NCI-H2196 (cell line): ENCODE measurements around the gene TXNDC2.
"Not testable (repeated sequence)": the region's sequence is repeated elsewhere in the genome, so short reads cannot be mapped to it uniquely, and the experiment has no call there.

Experiments used
- DNase-seq: peaks from one replicate; lab custom pipeline; 2025; ENCODE audit not compliant: unreplicated experiment; lab: John Stamatoyannopoulos, UW

The TXNDC2 gene

DNA sequence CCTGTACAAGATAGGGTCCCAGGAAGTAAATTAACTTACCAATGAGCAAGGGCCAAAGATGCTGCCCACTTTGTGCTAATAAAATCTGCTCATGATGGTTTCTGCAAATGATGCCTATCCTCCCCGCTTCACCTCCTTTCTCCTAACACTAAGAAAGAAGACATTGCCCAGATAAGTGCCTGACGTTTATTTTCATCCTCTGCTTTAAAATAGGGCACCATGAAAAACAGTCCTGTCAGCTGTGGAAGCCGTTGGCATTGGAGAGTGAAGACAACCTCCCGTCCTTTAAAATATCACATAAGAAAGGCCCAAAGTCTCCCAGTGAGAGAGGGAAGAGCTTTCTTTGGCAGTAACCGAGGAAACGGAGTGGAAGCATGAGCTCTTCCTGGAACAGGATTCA lies 1.7 kb upstream of the TXNDC2 start:
- DNase-seq = no peak

- DNase-seq = no peak
These were observed 1.1 kb upstream of the TXNDC2 start for GRCh38 chr18:9884532-9885140.

GRCh38 chr18:9886005-9886348 lies 204 bp downstream of the TXNDC2 start:
- no peak for DNase-seq

DNA sequence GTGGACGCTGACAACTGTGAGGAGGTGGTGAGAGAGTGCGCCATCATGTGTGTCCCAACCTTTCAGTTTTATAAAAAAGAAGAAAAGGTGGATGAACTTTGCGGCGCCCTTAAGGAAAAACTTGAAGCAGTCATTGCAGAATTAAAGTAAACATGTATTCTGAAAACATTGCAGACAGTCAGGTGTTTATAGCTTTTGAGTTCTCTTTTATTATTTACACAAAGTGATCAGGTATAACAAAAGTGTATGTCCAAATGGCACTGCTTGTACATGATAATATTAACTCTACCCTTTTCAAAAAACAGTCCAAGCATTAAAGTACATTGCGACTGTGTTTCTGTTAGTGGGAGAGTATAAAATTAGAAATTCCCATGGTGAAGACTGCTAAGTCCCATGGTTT lies 2.2 kb downstream of the TXNDC2 start:
- DNase-seq = no peak

DNA sequence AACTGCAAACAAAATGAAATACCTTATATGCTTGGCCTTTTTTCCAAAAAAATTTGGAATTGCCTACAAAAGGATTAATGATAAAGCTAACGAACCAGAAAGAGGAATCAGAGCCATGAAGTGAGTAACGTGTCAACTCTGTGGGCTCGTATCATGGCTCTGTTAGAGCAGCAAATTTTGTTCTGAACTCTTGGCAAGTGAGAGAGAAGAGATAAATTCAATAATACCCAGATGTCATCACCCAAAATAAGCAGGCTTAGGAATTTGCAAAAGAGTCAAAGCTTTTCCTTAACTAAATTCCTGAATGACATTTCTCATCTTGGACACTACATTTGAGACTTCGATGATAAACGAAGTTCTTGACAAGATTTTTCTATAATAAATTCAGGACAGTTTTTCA lies 4.4 kb downstream of the TXNDC2 start:
- DNase-seq = no peak

DNA sequence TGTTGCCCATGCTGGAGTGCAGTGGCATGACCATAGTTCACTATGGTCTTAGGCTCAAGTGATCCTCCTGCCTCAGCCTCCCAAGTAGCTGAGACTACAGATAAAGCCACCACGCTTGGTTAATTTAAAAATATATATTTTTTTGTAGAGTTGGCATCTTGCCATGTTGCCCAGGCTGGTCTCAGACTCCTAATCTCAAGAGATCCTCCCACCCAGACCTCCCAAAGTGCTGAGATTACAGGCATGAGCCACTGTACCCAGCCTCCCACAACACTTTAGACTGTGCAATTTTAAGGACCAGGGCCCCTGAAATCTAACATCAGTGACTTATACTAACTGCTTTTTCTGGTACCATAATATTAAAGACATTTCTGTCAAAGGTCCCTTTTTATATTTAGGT lies 5.2 kb downstream of the TXNDC2 start:
- DNase-seq = no peak

GRCh38 chr18:9891515-9891914 lies 5.7 kb downstream of the TXNDC2 start:
- not testable (repeated sequence) for DNase-seq

DNA sequence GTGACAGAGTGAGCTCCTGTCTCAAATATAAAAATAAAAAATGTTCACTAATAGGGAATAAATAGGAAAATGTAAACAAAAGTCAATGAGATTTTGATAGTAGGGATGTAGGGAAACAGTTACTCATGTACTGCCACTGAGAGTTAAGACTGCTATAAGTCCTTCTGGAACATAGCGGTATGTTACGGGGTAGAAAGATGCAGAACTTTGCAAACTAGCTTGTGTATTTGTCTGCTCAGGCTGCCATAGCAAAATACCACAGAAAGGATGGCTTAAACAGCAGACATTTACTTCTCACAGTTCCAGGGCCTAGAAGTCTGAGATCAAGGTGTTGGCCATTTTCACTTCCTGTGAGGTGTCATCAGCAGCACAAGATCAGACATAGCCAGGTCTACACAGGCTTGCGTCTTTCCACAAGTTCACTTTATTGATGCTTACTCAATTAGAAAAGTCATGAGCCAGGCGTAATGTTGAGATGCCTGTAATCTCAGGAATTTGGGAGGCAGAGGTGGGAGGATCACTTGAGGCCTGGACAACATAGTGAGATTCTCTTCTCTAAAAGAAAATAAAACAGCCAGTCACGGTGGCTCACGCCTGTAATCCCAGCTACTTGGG lies 8.8 kb downstream of the TXNDC2 start:
- no peak for DNase-seq

- DNase-seq = no peak
These were observed 11.4 kb downstream of the TXNDC2 start for GRCh38 chr18:9897129-9897528.

- not testable (repeated sequence) for DNase-seq
These were observed 12.1 kb downstream of the TXNDC2 start for GRCh38 chr18:9897787-9898291.

DNA sequence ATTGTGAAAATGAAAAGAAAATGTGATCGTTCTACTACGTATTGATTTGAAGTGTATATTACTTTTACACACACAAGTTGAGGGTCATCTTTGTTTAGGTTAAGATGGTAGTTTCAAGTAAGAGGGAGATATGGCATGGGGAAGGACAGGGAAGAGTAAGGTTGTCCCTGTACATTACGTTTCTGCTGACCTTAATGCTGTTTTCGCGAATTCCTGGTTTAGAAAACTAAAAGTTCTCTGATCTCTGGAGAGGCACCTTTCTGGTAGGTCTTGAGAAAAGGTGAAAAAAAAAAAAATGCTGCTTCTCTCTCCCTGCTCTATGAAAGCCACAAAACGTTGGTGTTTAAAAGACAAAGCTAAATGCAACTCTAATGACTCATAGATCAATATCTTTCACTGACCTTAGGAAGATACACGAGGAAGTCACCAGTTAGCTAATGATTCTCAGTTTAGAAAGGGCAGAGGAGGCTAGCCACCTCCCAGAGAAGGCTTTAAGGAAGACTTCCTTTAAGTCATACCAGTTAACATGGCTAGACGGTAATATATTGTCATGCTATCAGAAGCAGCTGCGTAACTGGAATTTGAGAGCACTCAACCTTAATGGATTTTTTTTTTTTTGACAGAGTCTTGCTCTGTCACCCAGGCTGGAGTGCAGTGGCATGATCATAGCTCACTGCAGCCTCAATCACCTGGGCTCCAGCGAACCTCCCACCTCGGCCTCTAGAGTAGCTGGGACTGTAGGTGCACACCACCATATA lies 13.2 kb downstream of the TXNDC2 start:
- peak; percentile 47 for DNase-seq

DNA sequence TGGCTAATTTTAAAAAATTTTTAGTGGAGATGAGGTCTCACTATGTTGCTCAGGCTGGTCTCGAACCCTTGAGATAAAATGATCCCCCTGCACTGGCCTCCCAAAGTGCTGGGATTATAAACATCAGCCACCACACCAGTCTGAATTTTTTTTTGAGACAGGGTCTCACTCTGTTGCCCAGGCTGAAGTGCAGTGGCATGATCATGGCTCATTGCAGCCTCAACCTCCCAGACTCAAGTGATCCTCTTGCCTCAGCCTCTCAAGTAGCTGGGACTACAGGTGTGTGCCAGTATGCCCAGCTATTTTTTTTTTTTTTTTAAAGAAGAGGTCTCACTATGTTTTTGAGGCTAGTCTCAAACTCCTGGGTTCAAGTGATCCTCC lies 13.8 kb downstream of the TXNDC2 start:
- not testable (repeated sequence) for DNase-seq

GRCh38 chr18:9900699-9901098 lies 14.9 kb downstream of the TXNDC2 start:
- no peak for DNase-seq

DNA sequence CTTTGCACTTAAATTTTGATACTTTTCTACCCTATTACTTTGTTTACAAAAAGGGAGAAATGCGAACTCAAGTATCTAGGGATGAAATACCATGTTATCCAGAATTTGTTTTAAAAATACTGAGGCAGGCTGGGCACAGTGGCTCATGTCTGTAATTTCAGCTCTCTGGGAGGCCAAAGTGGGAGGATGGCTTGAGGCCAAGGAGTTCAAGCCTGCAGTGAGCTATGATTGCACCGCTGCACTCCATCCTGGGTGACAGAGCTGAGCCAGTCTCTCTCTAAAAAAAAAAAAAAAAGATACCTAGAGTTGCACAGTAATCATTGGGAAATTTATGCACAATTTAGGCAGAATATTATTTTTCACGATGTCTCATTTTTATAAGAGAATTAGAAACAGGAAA lies 15.6 kb downstream of the TXNDC2 start:
- DNase-seq = peak; percentile 56

DNA sequence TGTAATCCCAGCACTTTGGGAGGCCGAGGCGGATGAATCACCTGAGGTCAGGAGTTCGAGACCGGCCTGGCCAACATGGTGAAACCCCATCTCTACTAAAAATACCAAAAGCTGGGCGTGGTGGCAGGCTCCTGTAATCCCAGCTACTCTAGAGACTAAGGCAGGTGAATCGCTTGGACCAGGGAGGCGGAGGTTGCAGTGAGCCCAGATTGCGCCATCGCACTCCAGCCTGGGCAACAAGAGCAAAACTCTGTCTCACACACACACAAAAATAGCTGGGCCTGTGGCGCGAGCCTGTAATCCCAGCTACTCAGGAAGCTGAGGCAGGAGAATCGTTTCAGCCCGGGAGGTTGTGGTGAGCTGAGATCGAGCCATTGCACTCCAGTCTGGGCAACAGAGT lies 16.5 kb downstream of the TXNDC2 start:
- DNase-seq = not testable (repeated sequence)

DNA sequence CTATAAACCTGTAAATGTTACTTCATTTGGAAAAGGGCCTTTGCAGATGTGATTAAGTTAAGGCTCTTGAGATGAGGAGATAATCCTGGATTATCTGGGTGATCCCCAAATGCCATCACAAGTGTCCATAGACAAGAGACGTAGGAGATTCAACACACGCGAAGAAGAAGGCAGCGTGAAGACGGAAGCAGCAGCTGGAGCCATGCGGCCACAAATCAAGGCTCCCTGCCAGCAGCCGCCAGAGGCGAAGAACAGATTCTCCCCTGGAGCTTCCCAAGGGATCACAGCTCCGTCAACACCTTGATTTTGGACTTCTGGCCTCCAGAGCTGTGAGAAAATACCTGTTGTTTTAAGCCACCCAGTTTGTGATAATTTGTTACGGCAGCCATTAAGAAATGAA lies 17.1 kb downstream of the TXNDC2 start:
- DNase-seq = no peak

GRCh38 chr18:9905401-9905922 lies 19.7 kb downstream of the TXNDC2 start:
- DNase-seq = no peak

DNA sequence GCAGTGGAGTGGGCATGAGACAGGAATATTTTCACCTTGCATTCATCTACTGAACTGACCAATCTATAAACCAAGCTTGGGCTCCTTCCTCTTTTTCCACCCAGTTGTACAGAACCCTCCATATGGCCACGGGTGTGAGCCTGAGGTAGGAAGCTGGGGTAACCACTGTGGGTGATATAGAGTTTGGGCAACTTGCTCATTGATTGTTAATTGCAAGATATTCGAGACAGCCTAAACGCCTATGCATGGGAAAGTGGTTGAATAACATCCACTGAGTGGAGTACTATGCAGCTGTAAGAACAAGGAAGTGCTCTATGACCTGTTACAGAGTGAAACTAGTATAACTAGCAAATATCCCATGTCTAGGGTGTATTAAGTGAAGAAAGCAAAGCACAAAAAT lies 20.7 kb downstream of the TXNDC2 start:
- no peak for DNase-seq

DNA sequence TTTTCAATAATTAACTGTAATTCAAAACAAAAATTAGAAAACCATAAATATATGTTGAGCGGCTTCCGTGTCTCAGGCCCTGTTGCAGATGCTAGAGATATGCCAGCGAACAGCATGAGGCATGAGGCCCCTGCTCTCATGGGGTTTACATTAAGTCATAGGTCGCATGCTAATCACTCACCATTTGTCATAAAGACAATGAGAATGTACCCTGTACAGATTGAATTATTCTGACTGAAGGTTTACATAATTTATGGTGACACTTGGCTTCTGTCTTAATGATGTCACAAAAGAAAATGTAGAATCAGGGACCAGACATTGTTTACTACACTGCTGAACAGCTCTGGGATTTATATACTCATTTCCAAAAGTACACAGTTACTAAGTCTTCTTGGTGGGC lies 22.1 kb downstream of the TXNDC2 start:
- DNase-seq = no peak

- no peak for DNase-seq
These were observed 24.3 kb downstream of the TXNDC2 start for GRCh38 chr18:9910071-9910470.

- DNase-seq = no peak
These were observed 24.9 kb downstream of the TXNDC2 start for GRCh38 chr18:9910661-9911060.

- DNase-seq = no peak
These were observed 25.5 kb downstream of the TXNDC2 start for GRCh38 chr18:9911226-9911625.
